ENCODE data around the gene DMAC2L. TPM values are rescaled to one million over a fixed set of nuclear protein-coding genes. Genes with fewer than 3 reads are reported as not detected.

DMAC2L gene
- total and polyA plus RNA-seq, 3 donors from 2014 or later = 30.0 to 50.8 (median 33.5) TPM

- 86 to 92% methylated on average over 4 of the region's 4 CpGs for WGBS, 2 donors
- H3K4me3 ChIP-seq = no peak overlapping the region
- H3K4me1 ChIP-seq = peaks cover 4% of the 10 kb centered on the region
- H3K27ac ChIP-seq = no peak overlapping the region
- TF ChIP-seq CTCF (IDR thresholded peaks at IDR 0.05) = no peak
- no peak for TF ChIP-seq POLR2A (IDR thresholded peaks at IDR 0.05)
- intact Hi-C loops (cut with DNase I; ENCODE audit: low total_unique reads) = no loop called here
- H3K36me3 ChIP-seq (ENCODE audit: low read depth, missing control alignments) = no peaks in the 10 kb centered on the region
- DNase-seq = no peak
- no peaks in the 10 kb centered on the region for H3K27me3 ChIP-seq
- no peaks in the 10 kb centered on the region for H3K9me3 ChIP-seq
Measured at GRCh38 chr14:50366589-50366988, 54.5 kb downstream of the DMAC2L start.

GRCh38 chr14:50371546-50371945, 59.4 kb downstream of the DMAC2L start:
- no peaks in the 10 kb centered on the region for H3K36me3 ChIP-seq (ENCODE audit: low read depth, missing control alignments)
- no peak overlapping the region for H3K27ac ChIP-seq
- H3K4me3 ChIP-seq = no peak overlapping the region
- intact Hi-C loops (cut with DNase I; ENCODE audit: low total_unique reads) = no loop called here
- TF ChIP-seq POLR2A (IDR thresholded peaks at IDR 0.05) = no peak
- TF ChIP-seq CTCF (IDR thresholded peaks at IDR 0.05) = no peak
- no peak for DNase-seq
- no peaks in the 10 kb centered on the region for H3K27me3 ChIP-seq
- H3K4me1 ChIP-seq = no peaks in the 10 kb centered on the region
- no peaks in the 10 kb centered on the region for H3K9me3 ChIP-seq
- WGBS, 2 donors = 82 to 95% methylated on average over 3 to 4 of the region's 4 CpGs

GRCh38 chr14:50373959-50374358, 61.8 kb downstream of the DMAC2L start:
- Histone ChIP-seq H3K4me3 (no peak overlapping the region), H3K27me3 (no peaks in the 10 kb centered on the region), H3K36me3 (ENCODE audit: low read depth, missing control alignments) (no peaks in the 10 kb centered on the region), H3K9me3 (no peaks in the 10 kb centered on the region), H3K4me1 (peaks cover 4% of the 10 kb centered on the region), H3K27ac (no peak overlapping the region)
- intact Hi-C loops (cut with DNase I; ENCODE audit: low total_unique reads) = no loop called here
- WGBS, 2 donors = 77 to 95% methylated on average over 3 of the region's 3 CpGs
- no peak for TF ChIP-seq CTCF (IDR thresholded peaks at IDR 0.05)
- no peak for TF ChIP-seq POLR2A (IDR thresholded peaks at IDR 0.05)
- no peak for DNase-seq

- 93 to 98% methylated on average over 5 of the region's 5 CpGs for WGBS, 2 donors
- H3K4me3 ChIP-seq = no peak overlapping the region
- H3K27ac ChIP-seq = no peak overlapping the region
- intact Hi-C loops (cut with DNase I; ENCODE audit: low total_unique reads) = no loop called here
- no peaks in the 10 kb centered on the region for H3K9me3 ChIP-seq
- no peaks in the 10 kb centered on the region for H3K27me3 ChIP-seq
- H3K36me3 ChIP-seq (ENCODE audit: low read depth, missing control alignments) = no peaks in the 10 kb centered on the region
- DNase-seq = no peak
- H3K4me1 ChIP-seq = peaks cover 4% of the 10 kb centered on the region
- no peak for TF ChIP-seq POLR2A (IDR thresholded peaks at IDR 0.05)
- TF ChIP-seq CTCF (IDR thresholded peaks at IDR 0.05) = no peak
Measured at GRCh38 chr14:50375760-50376159, 63.6 kb downstream of the DMAC2L start.

Small RNAs within 50 kb of the gene (microRNA-seq; reads per million reads assigned to microRNA genes)
- 0 reads per million in 2 donors for gene MIR4504 (ENCODE audit: borderline number of aligned reads in 2 of 2, borderline replicate concordance in 1 of 2)

Small RNAs within 50 kb of the gene (small RNA-seq; reads per million reads assigned to genes)
- gene MIR4504 = 0 reads per million in 2 donors

Other genes starting within 250 kb of the DMAC2L start
- 10 to 100 TPM in 1 of 2 donors, 1 to 10 TPM in 1; 8.5 to 10.2 TPM for gene VCPKMT, start 195.8 kb upstream of the DMAC2L start, total RNA-seq
- 14.5 TPM for gene VCPKMT, start 195.8 kb upstream of the DMAC2L start, polyA plus RNA-seq (ENCODE audit: insufficient read depth, low read depth, low replicate concordance)
- gene SOS2, start 80.7 kb upstream of the DMAC2L start, total RNA-seq = 10 to 100 TPM; 48.6 to 56.6 TPM
- gene SOS2, start 80.7 kb upstream of the DMAC2L start, polyA plus RNA-seq (ENCODE audit: insufficient read depth, low read depth, low replicate concordance) = 59.7 TPM
- gene L2HGDH, start 95 bp upstream of the DMAC2L start, total RNA-seq = 1 to 10 TPM; 7.9 to 8.9 TPM
- 8.5 TPM for gene L2HGDH, start 95 bp upstream of the DMAC2L start, polyA plus RNA-seq (ENCODE audit: insufficient read depth, low read depth, low replicate concordance)
- 1 to 10 TPM; 2.0 to 4.4 TPM for gene CDKL1, start 84.6 kb downstream of the DMAC2L start, total RNA-seq
- 3.3 TPM for gene CDKL1, start 84.6 kb downstream of the DMAC2L start, polyA plus RNA-seq (ENCODE audit: insufficient read depth, low read depth, low replicate concordance)
- 10 to 100 TPM; 60.4 to 67.0 TPM for gene MAP4K5, start 220.2 kb downstream of the DMAC2L start, total RNA-seq
- gene MAP4K5, start 220.2 kb downstream of the DMAC2L start, polyA plus RNA-seq (ENCODE audit: insufficient read depth, low read depth, low replicate concordance) = 15.2 TPM
- 10 to 100 TPM in 1 of 2 donors, 1 to 10 TPM in 1; 10.0 to 14.4 TPM for gene ATL1, start 247.8 kb downstream of the DMAC2L start, total RNA-seq
- 25.1 TPM for gene ATL1, start 247.8 kb downstream of the DMAC2L start, polyA plus RNA-seq (ENCODE audit: insufficient read depth, low read depth, low replicate concordance)